ENCODE results near the gene PFN4.

- TF ChIP-seq CTCF (IDR thresholded peaks at IDR 0.05; ENCODE audit: low read depth, low read length, poor library complexity, severe bottlenecking) (no peak), EZH2phosphoT487 (IDR thresholded peaks at IDR 0.05; ENCODE audit: borderline replicate concordance, low read length) (no peak)
These were observed 36.1 kb downstream of the PFN4 start for GRCh38 chr2:24087032-24087431.
